Body of pancreas (tissue), 4 donors: ENCODE results near the gene FKBP9.

Experiments used
- POLR2A ChIP-seq, 3 donors: fragments of 450-650 bp; IDR thresholded peaks; one replicate each; pipeline ENCODE4 v1.6.1; 2016; ENCODE audit warnings: antibody characterized with exemption in 3 of 3, mild to moderate bottlenecking in 2 of 3
- TF ChIP-seq, protein P1 (sequence below), 7 experiments: fragments of 450-650 bp in 4 of 7; fragments of 200-600 bp in 3 of 7; sonication (generic) in 3 of 7; IDR thresholded peaks; one replicate each; pipeline ENCODE4 v1.5.1; 2016 to 2019; ENCODE audit warnings: antibody characterized with exemption in 7 of 7

DNA sequence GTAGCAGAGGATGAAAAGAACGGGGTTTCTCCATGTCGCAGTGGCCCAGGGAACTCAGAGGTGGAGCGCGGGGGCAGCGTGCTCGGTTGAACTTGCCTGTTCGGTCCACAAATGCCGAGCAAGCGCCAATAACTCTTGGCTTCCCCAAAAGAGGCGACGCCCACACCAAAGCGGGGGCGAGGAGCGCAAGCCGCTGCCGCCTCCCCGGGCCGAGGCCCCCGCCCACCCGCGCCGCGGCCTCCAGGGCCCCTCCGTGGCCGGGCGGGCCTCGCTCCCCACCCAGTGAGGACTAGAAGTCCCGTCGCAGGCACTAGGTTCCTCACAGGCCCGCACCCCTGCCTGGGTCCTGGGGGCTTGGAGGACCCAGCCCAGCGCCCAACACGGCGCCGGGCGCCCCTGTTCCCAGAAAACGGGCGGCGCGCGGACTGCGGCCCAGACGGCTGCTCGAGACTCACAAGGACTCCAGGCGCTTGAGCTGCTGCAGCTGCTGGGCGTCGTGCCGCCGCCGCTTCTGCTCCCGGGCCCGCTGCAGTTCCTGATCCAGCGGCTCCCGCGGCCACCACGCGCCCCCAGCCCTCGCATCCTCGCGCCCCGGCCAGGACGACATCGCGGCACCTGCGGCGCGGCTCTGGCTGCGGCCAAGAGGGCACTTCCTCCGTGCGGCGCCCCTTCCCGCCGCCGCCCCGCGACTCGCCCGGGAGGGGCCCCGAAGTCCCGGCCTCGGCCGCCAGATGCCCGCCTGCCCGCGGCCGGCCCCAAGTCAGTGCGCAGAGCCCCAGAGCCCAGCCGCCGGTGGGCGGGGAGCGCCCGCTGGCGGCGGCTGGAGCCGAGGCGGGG, 14.6 kb upstream of the FKBP9 start:
- TF ChIP-seq POLR2A (IDR thresholded peaks at IDR 0.05), result peak; percentile 50 to 55 (median 52)
- TF ChIP-seq, protein P1, sequence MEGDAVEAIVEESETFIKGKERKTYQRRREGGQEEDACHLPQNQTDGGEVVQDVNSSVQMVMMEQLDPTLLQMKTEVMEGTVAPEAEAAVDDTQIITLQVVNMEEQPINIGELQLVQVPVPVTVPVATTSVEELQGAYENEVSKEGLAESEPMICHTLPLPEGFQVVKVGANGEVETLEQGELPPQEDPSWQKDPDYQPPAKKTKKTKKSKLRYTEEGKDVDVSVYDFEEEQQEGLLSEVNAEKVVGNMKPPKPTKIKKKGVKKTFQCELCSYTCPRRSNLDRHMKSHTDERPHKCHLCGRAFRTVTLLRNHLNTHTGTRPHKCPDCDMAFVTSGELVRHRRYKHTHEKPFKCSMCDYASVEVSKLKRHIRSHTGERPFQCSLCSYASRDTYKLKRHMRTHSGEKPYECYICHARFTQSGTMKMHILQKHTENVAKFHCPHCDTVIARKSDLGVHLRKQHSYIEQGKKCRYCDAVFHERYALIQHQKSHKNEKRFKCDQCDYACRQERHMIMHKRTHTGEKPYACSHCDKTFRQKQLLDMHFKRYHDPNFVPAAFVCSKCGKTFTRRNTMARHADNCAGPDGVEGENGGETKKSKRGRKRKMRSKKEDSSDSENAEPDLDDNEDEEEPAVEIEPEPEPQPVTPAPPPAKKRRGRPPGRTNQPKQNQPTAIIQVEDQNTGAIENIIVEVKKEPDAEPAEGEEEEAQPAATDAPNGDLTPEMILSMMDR (IDR thresholded peaks at IDR 0.05), result peak in 5 of 7 experiments; percentile 31 to 87 (median 80)
